ENCODE measurements around the gene NRG2.

DNA sequence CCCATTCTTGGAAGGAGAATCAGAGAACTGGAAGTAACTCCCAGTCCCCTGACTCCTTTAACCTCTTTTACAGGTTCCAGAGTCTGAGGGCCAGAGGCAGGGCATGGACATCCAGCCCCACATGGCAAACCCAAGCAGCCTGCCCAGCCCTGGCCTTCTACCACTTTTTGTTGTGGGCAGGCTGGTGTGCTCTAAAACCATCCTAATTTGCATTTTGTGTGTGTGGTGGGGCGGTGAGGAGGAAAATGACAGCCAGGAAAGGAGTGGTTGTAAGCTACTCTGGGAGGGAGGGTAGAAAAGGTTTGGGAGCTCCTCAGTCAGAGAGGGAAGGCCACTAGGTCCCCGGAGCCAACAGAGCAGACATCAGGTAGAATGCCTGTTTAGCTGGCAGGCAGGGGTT, 156.9 kb downstream of the NRG2 start:
- TF ChIP-seq POLR2AphosphoS5 (IDR thresholded peaks at IDR 0.05; ENCODE audit: low read depth, low read length) (no peak), TAF1 (IDR thresholded peaks at IDR 0.05; ENCODE audit: borderline replicate concordance, insufficient read depth, low read length) (no peak), SIN3A (IDR thresholded peaks at IDR 0.05; ENCODE audit: borderline replicate concordance, insufficient read depth, low read length) (no peak)
- TF ChIP-seq, protein P1, sequence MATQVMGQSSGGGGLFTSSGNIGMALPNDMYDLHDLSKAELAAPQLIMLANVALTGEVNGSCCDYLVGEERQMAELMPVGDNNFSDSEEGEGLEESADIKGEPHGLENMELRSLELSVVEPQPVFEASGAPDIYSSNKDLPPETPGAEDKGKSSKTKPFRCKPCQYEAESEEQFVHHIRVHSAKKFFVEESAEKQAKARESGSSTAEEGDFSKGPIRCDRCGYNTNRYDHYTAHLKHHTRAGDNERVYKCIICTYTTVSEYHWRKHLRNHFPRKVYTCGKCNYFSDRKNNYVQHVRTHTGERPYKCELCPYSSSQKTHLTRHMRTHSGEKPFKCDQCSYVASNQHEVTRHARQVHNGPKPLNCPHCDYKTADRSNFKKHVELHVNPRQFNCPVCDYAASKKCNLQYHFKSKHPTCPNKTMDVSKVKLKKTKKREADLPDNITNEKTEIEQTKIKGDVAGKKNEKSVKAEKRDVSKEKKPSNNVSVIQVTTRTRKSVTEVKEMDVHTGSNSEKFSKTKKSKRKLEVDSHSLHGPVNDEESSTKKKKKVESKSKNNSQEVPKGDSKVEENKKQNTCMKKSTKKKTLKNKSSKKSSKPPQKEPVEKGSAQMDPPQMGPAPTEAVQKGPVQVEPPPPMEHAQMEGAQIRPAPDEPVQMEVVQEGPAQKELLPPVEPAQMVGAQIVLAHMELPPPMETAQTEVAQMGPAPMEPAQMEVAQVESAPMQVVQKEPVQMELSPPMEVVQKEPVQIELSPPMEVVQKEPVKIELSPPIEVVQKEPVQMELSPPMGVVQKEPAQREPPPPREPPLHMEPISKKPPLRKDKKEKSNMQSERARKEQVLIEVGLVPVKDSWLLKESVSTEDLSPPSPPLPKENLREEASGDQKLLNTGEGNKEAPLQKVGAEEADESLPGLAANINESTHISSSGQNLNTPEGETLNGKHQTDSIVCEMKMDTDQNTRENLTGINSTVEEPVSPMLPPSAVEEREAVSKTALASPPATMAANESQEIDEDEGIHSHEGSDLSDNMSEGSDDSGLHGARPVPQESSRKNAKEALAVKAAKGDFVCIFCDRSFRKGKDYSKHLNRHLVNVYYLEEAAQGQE (IDR thresholded peaks at IDR 0.05; ENCODE audit: insufficient read depth in 1 of 2, low read depth in 2 of 2, low read length in 2 of 2) = no peak

Data from PFSK-1 (cell line).